Measurements from ENCODE around the gene GALNT9.

GALNT9 gene

GRCh38 chr12:132237772-132238487, 91.5 kb downstream of the GALNT9 start:
- Histone ChIP-seq H3K27ac (ENCODE audit: insufficient read depth, low read depth, low read length, poor library complexity, severe bottlenecking) (no peak overlapping the region), H3K36me3 (ENCODE audit: control insufficient read depth, insufficient read depth, low read length) (no peaks in the 10 kb centered on the region), H3K9me3 (ENCODE audit: control insufficient read depth, low read length) (peaks cover 4% of the 10 kb centered on the region), H3K4me1 (ENCODE audit: control insufficient read depth, insufficient read depth, low read length) (no peaks in the 10 kb centered on the region), H3K4me3 (ENCODE audit: insufficient read depth, low read depth, low read length) (no peak overlapping the region), H3K27me3 (ENCODE audit: control insufficient read depth, insufficient read depth, low read length, poor library complexity, severe bottlenecking) (no peaks in the 10 kb centered on the region)
- 91% methylated on average over 33 of the region's 33 CpGs for WGBS, 2 experiments

GRCh38 chr12:132236930-132237771, 92.2 kb downstream of the GALNT9 start:
- Histone ChIP-seq H3K9me3 (ENCODE audit: control insufficient read depth, low read length) (peaks cover 4% of the 10 kb centered on the region), H3K4me3 (ENCODE audit: insufficient read depth, low read depth, low read length) (no peak overlapping the region), H3K4me1 (ENCODE audit: control insufficient read depth, insufficient read depth, low read length) (no peaks in the 10 kb centered on the region), H3K27ac (ENCODE audit: insufficient read depth, low read depth, low read length, poor library complexity, severe bottlenecking) (no peak overlapping the region), H3K27me3 (ENCODE audit: control insufficient read depth, insufficient read depth, low read length, poor library complexity, severe bottlenecking) (no peaks in the 10 kb centered on the region), H3K36me3 (ENCODE audit: control insufficient read depth, insufficient read depth, low read length) (no peaks in the 10 kb centered on the region)
- 83% methylated on average over 14 of the region's 14 CpGs for WGBS, 2 experiments

- WGBS, 2 experiments, result 84 to 85% methylated on average over 31 of the region's 31 CpGs
- Histone ChIP-seq H3K9me3 (ENCODE audit: control insufficient read depth, low read length) (peaks cover 4% of the 10 kb centered on the region), H3K4me1 (ENCODE audit: control insufficient read depth, insufficient read depth, low read length) (no peaks in the 10 kb centered on the region), H3K36me3 (ENCODE audit: control insufficient read depth, insufficient read depth, low read length) (no peaks in the 10 kb centered on the region), H3K4me3 (ENCODE audit: insufficient read depth, low read depth, low read length) (no peak overlapping the region), H3K27ac (ENCODE audit: insufficient read depth, low read depth, low read length, poor library complexity, severe bottlenecking) (no peak overlapping the region), H3K27me3 (ENCODE audit: control insufficient read depth, insufficient read depth, low read length, poor library complexity, severe bottlenecking) (no peaks in the 10 kb centered on the region)
Measured at GRCh38 chr12:132236129-132236929, 93.1 kb downstream of the GALNT9 start.

- peaks cover 5% of the 10 kb centered on the region for H3K9me3 ChIP-seq (ENCODE audit: control insufficient read depth, low read length)
- WGBS, 2 experiments, result 87 to 88% methylated on average over 21 to 23 of the region's 25 CpGs
- H3K4me1 ChIP-seq (ENCODE audit: control insufficient read depth, insufficient read depth, low read length), result no peaks in the 10 kb centered on the region
- no peaks in the 10 kb centered on the region for H3K36me3 ChIP-seq (ENCODE audit: control insufficient read depth, insufficient read depth, low read length)
- H3K27ac ChIP-seq (ENCODE audit: insufficient read depth, low read depth, low read length, poor library complexity, severe bottlenecking), result no peak overlapping the region
- no peaks in the 10 kb centered on the region for H3K27me3 ChIP-seq (ENCODE audit: control insufficient read depth, insufficient read depth, low read length, poor library complexity, severe bottlenecking)
- no peak overlapping the region for H3K4me3 ChIP-seq (ENCODE audit: insufficient read depth, low read depth, low read length)
Measured at GRCh38 chr12:132235116-132235820, 94.1 kb downstream of the GALNT9 start.

- H3K4me1 ChIP-seq (ENCODE audit: control insufficient read depth, insufficient read depth, low read length), result no peaks in the 10 kb centered on the region
- H3K27me3 ChIP-seq (ENCODE audit: control insufficient read depth, insufficient read depth, low read length, poor library complexity, severe bottlenecking), result peaks cover 5% of the 10 kb centered on the region
- no peak overlapping the region for H3K4me3 ChIP-seq (ENCODE audit: insufficient read depth, low read depth, low read length)
- H3K36me3 ChIP-seq (ENCODE audit: control insufficient read depth, insufficient read depth, low read length), result no peaks in the 10 kb centered on the region
- no peak overlapping the region for H3K27ac ChIP-seq (ENCODE audit: insufficient read depth, low read depth, low read length, poor library complexity, severe bottlenecking)
- peaks cover 7% of the 10 kb centered on the region for H3K9me3 ChIP-seq (ENCODE audit: control insufficient read depth, low read length)
- WGBS, 2 experiments, result 91 to 92% methylated on average over 22 of the region's 22 CpGs
Measured at GRCh38 chr12:132230381-132230780, 99.0 kb downstream of the GALNT9 start.

GRCh38 chr12:132229926-132230325, 99.5 kb downstream of the GALNT9 start:
- no peak overlapping the region for H3K4me3 ChIP-seq (ENCODE audit: insufficient read depth, low read depth, low read length)
- 93 to 95% methylated on average over 17 of the region's 17 CpGs for WGBS, 2 experiments
- no peaks in the 10 kb centered on the region for H3K4me1 ChIP-seq (ENCODE audit: control insufficient read depth, insufficient read depth, low read length)
- H3K27me3 ChIP-seq (ENCODE audit: control insufficient read depth, insufficient read depth, low read length, poor library complexity, severe bottlenecking), result peaks cover 5% of the 10 kb centered on the region
- no peak overlapping the region for H3K27ac ChIP-seq (ENCODE audit: insufficient read depth, low read depth, low read length, poor library complexity, severe bottlenecking)
- no peaks in the 10 kb centered on the region for H3K36me3 ChIP-seq (ENCODE audit: control insufficient read depth, insufficient read depth, low read length)
- peaks cover 8% of the 10 kb centered on the region for H3K9me3 ChIP-seq (ENCODE audit: control insufficient read depth, low read length)

GRCh38 chr12:132229193-132229760, 100.1 kb downstream of the GALNT9 start:
- H3K27ac ChIP-seq (ENCODE audit: insufficient read depth, low read depth, low read length, poor library complexity, severe bottlenecking), result no peak overlapping the region
- H3K4me3 ChIP-seq (ENCODE audit: insufficient read depth, low read depth, low read length), result no peak overlapping the region
- H3K4me1 ChIP-seq (ENCODE audit: control insufficient read depth, insufficient read depth, low read length), result no peaks in the 10 kb centered on the region
- 90 to 91% methylated on average over 29 of the region's 29 CpGs for WGBS, 2 experiments
- peaks cover 8% of the 10 kb centered on the region for H3K9me3 ChIP-seq (ENCODE audit: control insufficient read depth, low read length)
- H3K36me3 ChIP-seq (ENCODE audit: control insufficient read depth, insufficient read depth, low read length), result no peaks in the 10 kb centered on the region
- peaks cover 5% of the 10 kb centered on the region for H3K27me3 ChIP-seq (ENCODE audit: control insufficient read depth, insufficient read depth, low read length, poor library complexity, severe bottlenecking)

- H3K27ac ChIP-seq (ENCODE audit: insufficient read depth, low read depth, low read length, poor library complexity, severe bottlenecking), result no peak overlapping the region
- peaks cover 8% of the 10 kb centered on the region for H3K9me3 ChIP-seq (ENCODE audit: control insufficient read depth, low read length)
- no peak overlapping the region for H3K4me3 ChIP-seq (ENCODE audit: insufficient read depth, low read depth, low read length)
- peaks cover 5% of the 10 kb centered on the region for H3K27me3 ChIP-seq (ENCODE audit: control insufficient read depth, insufficient read depth, low read length, poor library complexity, severe bottlenecking)
- no peaks in the 10 kb centered on the region for H3K36me3 ChIP-seq (ENCODE audit: control insufficient read depth, insufficient read depth, low read length)
- 80 to 83% methylated on average over 28 of the region's 28 CpGs for WGBS, 2 experiments
- H3K4me1 ChIP-seq (ENCODE audit: control insufficient read depth, insufficient read depth, low read length), result no peaks in the 10 kb centered on the region
Measured at GRCh38 chr12:132228476-132229192, 100.8 kb downstream of the GALNT9 start.

All from ectodermal cell (in vitro differentiated cells).